GM12892 (cell line): ENCODE results near the gene ERBB4.

ENCODE experiments used
- POLR2A ChIP-seq: IDR thresholded peaks from 2 replicates; pipeline ENCODE4 v1.6.1; 2011; ENCODE audit warnings: low read depth, low read length, control low read depth
- POLR2AphosphoS5 ChIP-seq: IDR thresholded peaks from 2 replicates; pipeline ENCODE4 v1.6.1; 2011; ENCODE audit warnings: low read depth, low read length, control low read depth
- TAF1 ChIP-seq: IDR thresholded peaks from 2 replicates; pipeline ENCODE4 v1.6.1; 2011; ENCODE audit warnings: low read depth, mild to moderate bottlenecking, control low read depth, low read length, borderline replicate concordance

- TF ChIP-seq POLR2A = no peak
- TF ChIP-seq TAF1 = no peak
- no peak for TF ChIP-seq POLR2AphosphoS5
Observed at GRCh38 chr2:211664321-211664720, 874.3 kb downstream of the ERBB4 start.
